Hematopoietic multipotent progenitor cell treated with erythropoietin and hydrocortisone succinate and interleukin-3 and kit ligand, for 8 days (in vitro differentiated cells): Measurements from ENCODE around the gene MRNIP.

Source experiments
- DNase-seq: peaks from one replicate; pipeline ENCODE4 v3.0.0-alpha.2; 2015

MRNIP gene, protein sequence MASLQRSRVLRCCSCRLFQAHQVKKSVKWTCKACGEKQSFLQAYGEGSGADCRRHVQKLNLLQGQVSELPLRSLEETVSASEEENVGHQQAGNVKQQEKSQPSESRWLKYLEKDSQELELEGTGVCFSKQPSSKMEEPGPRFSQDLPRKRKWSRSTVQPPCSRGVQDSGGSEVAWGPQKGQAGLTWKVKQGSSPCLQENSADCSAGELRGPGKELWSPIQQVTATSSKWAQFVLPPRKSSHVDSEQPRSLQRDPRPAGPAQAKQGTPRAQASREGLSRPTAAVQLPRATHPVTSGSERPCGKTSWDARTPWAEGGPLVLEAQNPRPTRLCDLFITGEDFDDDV

GRCh38 chr5:179858586-179859427 lies at the start of gene MRNIP:
TSS of gene MRNIP (minus strand) at chr5:179858817. CDS start at chr5:179858796, 21 bp downstream.
- peak; percentile 93 for DNase-seq

GRCh38 chr5:179907556-179908324 lies 49.1 kb upstream of the MRNIP start, which contains the start of gene TBC1D9B:
TSS of gene TBC1D9B (minus strand) at chr5:179907897. CDS start at chr5:179907821, 76 bp downstream.
- DNase-seq = peak; percentile 64

DNA sequence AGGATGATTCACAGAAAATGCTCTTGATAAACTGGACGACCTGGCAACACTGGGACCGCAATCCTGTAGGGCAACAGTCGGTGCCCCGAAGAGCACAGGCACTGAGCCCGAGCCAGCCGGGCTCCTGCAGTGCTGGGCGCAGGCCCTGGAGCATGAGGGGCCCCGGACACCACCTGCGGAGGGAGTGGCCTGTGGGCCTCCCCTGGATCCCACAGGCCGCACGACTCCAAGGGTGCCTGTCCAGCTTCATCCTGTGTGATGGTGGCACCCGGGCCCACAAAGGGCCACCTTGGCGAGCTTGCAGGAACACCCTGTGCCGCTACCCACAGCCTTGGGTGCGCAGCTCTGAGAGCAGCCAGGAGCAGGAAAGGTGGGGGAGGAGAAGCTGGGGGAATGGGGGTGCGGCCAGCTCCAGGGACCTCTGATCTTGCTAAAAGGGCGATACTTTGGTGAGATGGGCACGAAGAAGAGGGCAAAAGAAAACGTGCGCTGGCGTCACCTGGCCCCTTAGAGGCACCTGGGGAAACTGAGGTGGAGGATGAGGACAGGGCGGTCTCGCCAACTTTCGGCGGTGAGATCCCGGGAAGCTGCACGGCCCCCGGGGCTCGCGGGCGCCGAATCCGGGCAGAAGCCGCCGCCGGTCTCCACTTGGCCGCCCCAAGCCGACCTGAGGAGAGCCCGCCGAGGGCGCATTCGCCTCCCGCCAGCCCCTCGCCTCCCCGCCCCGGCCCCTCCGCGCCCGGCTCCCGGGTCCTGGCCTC lies 48.4 kb upstream of the MRNIP start:
- peak; percentile 39 for DNase-seq

DNA sequence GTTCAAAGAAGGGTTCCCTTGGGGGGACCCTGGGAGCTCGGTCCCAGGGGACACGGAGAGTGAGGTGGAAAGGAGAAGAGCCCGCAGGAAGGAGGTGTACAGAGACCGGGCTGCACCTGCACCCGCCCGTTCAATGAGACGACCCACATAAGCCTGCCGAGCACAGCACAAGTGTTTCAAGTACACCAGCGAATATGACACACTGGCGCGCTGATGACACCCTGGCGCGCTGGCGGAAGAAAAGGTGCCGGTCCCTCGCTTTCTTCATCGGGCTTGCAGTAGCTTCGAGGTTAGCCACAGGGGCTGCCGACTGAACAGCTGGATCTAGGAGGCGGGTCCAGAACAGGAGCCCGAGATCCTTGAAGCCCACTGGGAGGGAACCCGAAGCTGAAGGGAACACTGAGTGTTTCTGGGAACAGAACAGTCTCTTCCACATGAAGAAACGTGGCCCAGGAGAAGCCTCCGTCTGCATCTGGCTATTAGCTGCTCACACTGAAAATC lies 47.7 kb upstream of the MRNIP start:
- no peak for DNase-seq

DNA sequence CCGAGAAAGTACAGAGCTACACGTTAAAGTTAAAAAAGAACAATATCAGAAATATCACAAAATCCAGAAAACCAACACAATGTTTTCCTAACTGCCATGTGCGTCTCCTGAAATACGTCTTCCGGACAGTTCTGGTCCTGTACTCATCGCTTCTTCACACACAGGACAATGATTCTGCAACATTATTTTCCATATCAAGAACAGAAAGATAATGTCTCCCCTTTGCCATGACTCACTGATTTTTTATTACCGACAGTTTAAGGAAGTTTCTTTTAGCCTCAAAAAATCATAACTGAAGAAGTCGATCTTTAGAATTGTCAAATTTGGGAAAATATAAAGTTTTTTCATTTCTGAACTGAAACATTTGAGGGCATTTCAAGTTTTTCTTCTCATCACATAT lies 46.5 kb upstream of the MRNIP start:
- DNase-seq = peak; percentile 51

DNA sequence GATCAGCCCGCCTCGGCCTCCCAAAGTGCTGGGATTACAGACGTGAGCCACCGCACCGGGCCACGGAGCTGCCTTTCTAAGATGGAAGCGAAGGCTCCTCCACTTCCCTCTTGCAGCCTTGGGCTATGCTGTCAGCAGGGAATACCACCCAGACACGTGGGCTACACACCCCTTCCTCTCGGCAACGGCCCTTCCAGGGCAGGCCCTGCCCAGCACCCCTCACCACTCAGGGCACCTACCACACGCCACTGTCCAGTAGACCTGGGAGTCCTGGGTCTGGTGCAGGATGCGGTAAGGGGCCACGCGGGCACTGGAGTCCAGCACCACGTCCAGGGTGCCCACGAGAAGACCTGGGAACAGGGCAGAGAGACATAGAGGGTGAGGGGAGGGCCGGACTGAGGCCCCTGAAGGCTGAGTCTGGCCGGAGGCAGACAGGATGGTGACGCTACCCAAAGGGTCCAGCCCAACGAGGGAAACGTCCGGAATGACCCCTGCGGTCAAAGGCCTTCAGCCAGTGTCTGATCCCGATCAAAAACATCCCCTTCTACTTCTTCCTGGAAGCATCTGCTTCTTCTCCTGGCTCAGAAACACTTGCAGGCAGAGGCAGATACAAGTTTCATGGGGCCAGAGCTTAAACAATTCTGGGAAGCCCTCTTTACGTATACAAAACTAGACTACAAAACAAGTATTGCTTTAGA lies 46.0 kb upstream of the MRNIP start:
- DNase-seq = no peak

DNA sequence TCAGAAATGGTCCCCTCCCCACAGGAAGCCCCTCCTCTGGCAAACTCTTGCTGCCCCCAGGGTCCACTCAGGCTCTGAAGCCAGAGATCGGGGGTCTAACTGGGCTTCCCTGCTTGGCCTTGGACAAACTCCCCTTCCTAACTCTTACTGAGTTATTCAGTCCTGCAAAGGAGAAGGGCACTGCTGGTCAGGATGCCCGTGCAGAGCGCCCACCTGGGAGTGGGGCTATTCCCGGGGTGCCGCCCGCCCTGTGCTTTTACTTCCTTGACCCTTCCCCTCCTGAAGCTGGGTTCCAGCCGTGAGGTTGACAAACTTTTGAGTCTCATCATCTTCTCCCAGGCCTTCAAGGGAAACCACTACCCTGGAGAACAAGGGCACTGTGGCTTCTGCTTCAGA lies 44.1 kb upstream of the MRNIP start:
- no peak for DNase-seq

- DNase-seq = no peak
Observed at GRCh38 chr5:179901915-179902762, 43.5 kb upstream of the MRNIP start.

DNA sequence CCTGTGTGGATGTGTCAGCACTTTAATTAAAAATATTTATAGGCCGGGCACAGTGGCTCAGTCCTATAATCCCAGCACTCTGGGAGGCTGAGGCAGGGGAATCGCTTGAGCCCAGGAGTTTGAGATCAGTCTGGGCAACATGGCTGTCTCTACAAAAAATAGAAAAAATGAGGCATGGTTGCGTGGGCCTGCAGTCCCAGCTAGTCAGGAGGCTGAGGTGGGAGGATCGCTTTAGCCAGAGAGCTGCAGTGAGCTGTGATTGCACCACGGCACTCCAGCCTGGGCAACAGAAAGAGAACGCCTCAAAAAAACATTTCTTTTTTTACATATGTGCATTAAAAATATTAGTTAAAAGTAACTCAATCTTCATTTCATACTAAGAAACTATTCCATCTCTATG lies 42.8 kb upstream of the MRNIP start:
- DNase-seq = no peak

DNA sequence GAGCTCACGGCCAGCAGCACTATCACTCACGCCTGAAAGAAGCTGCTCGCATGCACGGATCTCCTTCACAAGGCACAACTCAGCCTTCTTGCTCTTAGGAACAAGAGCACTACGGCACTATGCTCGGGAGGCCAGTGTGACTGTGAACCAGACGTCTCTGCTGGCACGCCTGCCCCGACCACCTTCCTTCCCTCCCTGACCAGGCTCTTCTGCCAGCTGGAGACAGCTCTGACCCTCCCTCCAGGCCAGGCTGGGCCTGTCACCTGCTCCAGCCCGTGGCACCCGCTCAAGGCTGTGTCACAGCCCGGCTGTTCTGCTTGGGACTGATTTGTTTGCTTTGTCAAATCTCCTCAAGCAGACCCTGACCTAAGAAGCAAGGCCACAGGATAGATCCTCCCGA lies 42.1 kb upstream of the MRNIP start:
- DNase-seq = no peak

- no peak for DNase-seq
Observed at GRCh38 chr5:179900206-179900605, 41.6 kb upstream of the MRNIP start.

DNA sequence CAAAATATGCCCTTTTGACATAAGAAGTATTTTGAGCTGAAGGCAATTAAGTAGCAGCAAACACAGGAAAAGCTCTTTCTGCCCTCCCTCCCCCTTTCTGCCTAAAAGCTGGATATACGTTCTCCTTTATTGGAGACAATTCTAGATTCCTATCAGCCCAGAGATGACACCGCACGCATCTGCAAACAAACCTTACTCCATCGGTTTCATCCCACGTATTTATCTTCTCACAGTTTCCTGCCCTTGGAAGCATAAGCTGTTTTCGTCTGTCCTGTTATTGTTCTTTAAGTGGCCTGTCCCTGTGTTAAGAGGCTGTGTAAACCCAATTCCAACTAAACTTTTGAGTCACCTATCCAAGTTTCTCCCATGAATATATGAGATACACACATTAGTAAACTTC lies 37.2 kb upstream of the MRNIP start:
- no peak for DNase-seq

DNA sequence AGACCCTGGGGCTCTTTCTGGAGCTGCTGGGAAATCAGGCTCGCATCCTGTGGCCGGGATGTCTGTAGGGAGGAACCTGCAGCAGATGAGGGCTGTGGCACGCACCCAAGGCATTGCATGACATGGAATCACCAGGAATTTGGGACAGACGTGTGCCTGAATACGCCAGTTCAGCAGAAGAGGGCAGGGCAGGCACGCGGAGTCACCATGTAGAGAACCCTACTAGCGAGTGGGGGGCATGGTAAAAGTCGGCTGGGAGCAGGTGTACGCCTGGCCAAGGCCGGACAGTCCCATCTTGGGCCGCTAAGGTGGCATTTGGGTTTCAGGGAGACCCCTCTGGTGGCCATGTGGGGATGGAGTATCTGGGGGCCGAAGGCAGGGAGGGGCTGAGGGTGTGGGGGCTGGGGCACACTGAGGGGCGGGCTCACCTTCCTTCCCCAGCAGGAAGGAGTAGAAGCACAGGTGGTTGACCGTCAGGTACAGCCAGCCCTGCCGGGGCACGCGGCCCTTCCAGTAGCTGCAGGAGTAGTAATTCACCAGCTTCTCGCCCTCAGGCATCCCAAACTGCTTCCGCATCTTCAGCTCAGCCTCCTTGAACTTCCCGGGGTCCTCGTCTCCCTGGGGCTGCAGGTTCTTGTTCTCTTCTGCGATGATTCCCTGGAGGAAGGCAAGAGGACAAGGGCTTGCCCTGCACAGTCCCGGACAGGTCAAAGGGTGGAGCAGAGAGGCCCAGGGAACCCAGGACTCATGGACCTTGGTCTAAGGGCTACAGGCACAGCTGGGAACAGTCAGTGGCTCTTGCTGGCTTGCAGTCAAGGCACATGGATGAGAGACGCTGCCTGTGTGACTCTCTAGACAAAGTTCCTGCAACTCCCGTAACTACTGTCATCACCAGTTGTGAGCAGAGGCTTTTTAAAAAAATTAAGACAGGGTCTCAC lies 35.6 kb upstream of the MRNIP start:
- no peak for DNase-seq

DNA sequence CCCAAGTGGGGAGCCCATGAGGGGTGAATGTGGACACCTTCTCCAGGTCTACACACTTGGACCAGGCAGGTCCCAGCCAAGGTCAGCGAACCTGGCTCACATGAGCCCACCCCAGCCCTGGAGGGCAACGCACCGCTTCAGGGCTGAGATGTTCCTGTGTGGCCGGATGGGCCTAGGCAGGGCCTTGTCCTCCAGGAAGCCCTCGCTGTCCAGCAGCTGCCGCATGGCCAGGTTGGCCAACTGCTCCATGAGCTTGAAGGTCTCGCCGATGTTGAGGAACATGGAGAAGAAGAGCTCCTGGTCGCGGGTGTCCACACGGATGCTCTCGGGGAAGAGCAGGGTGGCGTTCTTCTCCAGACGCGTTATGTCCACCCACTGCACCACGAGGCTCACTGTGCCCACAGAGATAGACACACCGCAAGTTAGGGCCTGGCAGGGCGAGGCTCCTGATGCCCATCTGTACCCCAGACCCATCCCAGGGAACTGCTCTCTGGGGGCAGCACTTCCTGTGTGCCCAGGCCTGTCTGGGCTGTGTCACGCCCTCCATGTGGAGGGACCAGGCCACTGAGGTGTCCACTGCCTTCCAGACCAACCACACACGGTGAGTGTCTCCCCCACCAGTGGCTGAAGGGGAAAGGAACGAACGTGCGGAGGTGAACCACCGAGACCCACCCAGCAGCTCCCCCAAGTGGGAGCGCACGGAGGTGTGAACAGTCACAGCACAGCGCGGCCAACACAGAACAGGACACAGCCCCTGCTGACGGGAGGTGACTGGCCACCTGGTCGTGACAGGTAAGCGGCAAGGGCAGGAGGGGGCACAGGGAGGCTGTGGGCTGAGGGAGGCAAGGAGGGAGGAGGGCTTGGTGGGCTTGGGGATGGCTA lies 34.7 kb upstream of the MRNIP start:
- DNase-seq = no peak

GRCh38 chr5:179892255-179892654 lies 33.6 kb upstream of the MRNIP start:
- no peak for DNase-seq

GRCh38 chr5:179890751-179891682 lies 32.4 kb upstream of the MRNIP start:
- no peak for DNase-seq

GRCh38 chr5:179889885-179890284 lies 31.3 kb upstream of the MRNIP start:
- no peak for DNase-seq
